Right cardiac atrium (tissue), 5 donors: ENCODE data around the gene CADPS2. TPM values are rescaled to one million over a fixed set of nuclear protein-coding genes. Genes with fewer than 3 reads are reported as not detected.

Source experiments
- ATAC-seq, 2 donors: fragments of 200-7000 bp; cut with Tn5 transposase; one replicate each; pipeline versions ENCODE4 v1.8.0 to v1.9.1; 2020; ENCODE audit warnings: moderate library complexity in 2 of 2, mild to moderate bottlenecking in 1 of 2
- DNase-seq, 3 donors: peaks; one replicate each; pipeline ENCODE4 v3.0.0-alpha.2; 2020
- H3K27ac ChIP-seq: one replicate; pipeline ENCODE4 v1.5.1; 2013; ENCODE audit warnings: mild to moderate bottlenecking, low read length, control low read depth, moderate library complexity
- H3K27me3 ChIP-seq: one replicate; pipeline ENCODE4 v1.6.1; 2013; ENCODE audit not compliant: control insufficient read depth, insufficient read depth
- H3K4me1 ChIP-seq: one replicate; pipeline ENCODE4 v1.6.1; 2013; ENCODE audit warnings: low read length; ENCODE audit not compliant: control insufficient read depth, insufficient read depth
- H3K4me3 ChIP-seq: one replicate; pipeline ENCODE4 v1.5.1; 2013; ENCODE audit warnings: low read length, control low read depth
- H3K9me3 ChIP-seq: one replicate; pipeline ENCODE4 v1.6.1; 2013; ENCODE audit warnings: low read length; ENCODE audit not compliant: control insufficient read depth
- WGBS: extraction: QIAGEN DNeasy Blood & Tissue Kit; methylation state at CpG from one replicate; pipeline ENCODE4 v1.1.7; 2013; 5-methylcytosine and 5-hydroxymethylcytosine counted together
- intact Hi-C, 4 donors: fragments of 100-400 bp; cut with DNase I; formaldehyde crosslinking; loops; one replicate each; pipeline versions ENCODE4 v1.11.0 to v1.14.0; 2022 to 2023
- polyA plus RNA-seq: library from polyadenylated mRNA; stranded (reverse); fragments of 200-250 nt; gene quantifications from one replicate; pipeline ENCODE4 v1.2.3, GENCODE V29; 2013
- total RNA-seq, 4 donors: library from RNA; stranded (reverse); fragmentation: NEBNext Ultra II Directional; extraction: Animal tissue kit (Norgen Biotek cat#: 25700); gene quantifications; one replicate each; pipeline ENCODE4 v1.2.1, GENCODE V29; 2021
- donor health status: healthy with polysubstance abuse.
- donor health status: DM: no; HTN: yes; CAD: no.
- donor health status: DM: no; HTN: no; CAD: no.
- donor health status: DM: no; HTN: yes; CAD: no; lungs with severe emphysema.
- donor health status: DM: yes; HTN: yes; CAD: no.

CADPS2 gene
- total and polyA plus RNA-seq, 5 donors, result 10.4 to 14.1 (median 11.5) TPM

DNA sequence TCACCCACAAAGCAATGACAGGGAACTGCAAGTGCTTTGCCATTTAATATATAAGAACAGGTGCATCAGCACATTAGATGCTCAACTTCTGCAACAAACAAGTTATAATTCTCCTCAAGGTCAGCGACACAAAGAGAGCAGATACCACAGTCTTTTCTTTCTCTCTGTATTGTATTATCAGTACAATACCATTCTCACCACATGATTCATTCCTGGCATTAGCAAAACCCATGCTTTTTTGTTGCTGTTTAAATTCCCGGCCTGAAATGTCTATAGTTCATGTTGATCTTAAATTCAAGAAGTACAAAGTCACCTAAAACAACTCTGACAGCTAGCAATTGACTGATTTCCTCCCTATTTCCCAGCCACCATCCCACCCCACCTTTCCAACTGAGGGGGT lies 469.9 kb downstream of the CADPS2 start:
- Histone ChIP-seq H3K9me3 (no peaks in the 10 kb centered on the region), H3K4me1 (no peaks in the 10 kb centered on the region), H3K27me3 (no peaks in the 10 kb centered on the region), H3K27ac (no peak overlapping the region), H3K4me3 (no peak overlapping the region)
- no peak for DNase-seq
- intact Hi-C loops, result no loop called here
- ATAC-seq, result no peak
- 79% methylated on average over 2 of the region's 2 CpGs for WGBS

DNA sequence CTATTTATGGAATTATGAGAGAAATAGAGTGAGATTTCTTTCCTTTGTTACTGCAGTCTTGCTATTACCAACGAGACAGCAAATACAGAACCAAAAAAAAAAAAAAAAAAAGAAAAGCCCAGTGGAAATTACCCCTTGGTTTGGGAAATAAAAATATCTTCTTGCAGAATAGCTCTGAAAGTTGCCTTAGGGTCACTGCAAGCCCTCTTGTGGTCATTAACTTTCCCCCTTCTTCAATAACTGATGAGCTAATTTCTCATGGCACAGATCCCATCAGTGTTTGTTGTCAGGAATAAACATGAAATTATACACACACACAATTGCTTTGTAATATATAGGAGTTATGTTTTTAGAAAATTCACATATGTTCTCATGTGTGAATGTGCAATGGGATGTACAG lies 470.8 kb downstream of the CADPS2 start:
- DNase-seq (no peak), ATAC-seq (no peak)
- Histone ChIP-seq H3K4me3 (no peak overlapping the region), H3K27me3 (no peaks in the 10 kb centered on the region), H3K27ac (no peak overlapping the region), H3K4me1 (no peaks in the 10 kb centered on the region), H3K9me3 (no peaks in the 10 kb centered on the region)
- 74% methylated on average over 1 of the region's 1 CpG for WGBS
- intact Hi-C loops, result no loop called here

DNA sequence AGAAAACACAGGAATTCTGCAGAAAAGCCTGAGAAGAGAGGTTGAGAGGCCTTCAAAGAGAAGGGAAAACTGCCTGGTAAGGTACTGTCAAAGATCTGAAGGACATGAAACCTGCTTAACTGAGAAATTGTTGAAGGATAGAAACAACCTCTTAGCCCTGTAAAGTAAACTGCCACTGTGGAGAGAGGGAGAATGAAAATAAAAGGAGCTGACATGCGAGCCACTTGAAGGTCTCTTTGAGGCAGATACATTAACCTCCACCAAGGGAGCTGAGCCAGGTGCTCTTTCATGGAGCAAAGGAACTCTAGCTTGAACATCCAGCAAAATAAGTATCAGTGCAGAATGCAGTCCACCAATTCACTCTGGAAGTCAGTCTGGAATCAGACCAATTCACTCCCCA lies 472.9 kb downstream of the CADPS2 start:
- DNase-seq, result no peak
- ATAC-seq, result no peak
- H3K4me3 ChIP-seq, result no peak overlapping the region
- H3K27me3 ChIP-seq, result no peaks in the 10 kb centered on the region
- 85% methylated on average over 1 of the region's 1 CpG for WGBS
- H3K4me1 ChIP-seq, result no peaks in the 10 kb centered on the region
- intact Hi-C loops, result no loop called here
- no peak overlapping the region for H3K27ac ChIP-seq
- H3K9me3 ChIP-seq, result no peaks in the 10 kb centered on the region

DNA sequence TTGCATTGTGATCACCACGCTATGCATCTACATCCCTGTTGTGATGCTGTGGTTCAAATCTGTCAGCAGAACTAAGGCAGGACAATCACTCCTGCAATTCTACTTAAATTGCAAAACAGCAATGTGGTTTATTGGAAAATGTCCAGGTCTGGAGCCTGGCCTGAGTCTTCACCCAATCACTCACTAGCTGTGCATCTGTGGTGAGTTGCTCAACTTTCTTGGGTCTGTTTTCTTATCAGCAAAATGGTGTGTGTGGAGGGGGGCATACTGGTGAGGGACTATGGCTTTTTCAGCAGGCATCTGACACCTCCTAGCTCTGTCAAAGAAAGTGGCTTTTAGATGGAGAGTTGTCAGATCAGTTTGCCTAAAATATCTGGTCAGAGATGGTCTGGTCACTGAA lies 473.4 kb downstream of the CADPS2 start:
- WGBS, result 63% methylated on average over 1 of the region's 1 CpG
- ATAC-seq, result peak; percentile 84 to 94
- no peaks in the 10 kb centered on the region for H3K4me1 ChIP-seq
- no peaks in the 10 kb centered on the region for H3K27me3 ChIP-seq
- H3K4me3 ChIP-seq, result no peak overlapping the region
- peak in 2 of 3 donors; percentile 20 to 50 for DNase-seq
- intact Hi-C loops, result no loop called here
- H3K9me3 ChIP-seq, result no peaks in the 10 kb centered on the region
- H3K27ac ChIP-seq, result no peak overlapping the region

DNA sequence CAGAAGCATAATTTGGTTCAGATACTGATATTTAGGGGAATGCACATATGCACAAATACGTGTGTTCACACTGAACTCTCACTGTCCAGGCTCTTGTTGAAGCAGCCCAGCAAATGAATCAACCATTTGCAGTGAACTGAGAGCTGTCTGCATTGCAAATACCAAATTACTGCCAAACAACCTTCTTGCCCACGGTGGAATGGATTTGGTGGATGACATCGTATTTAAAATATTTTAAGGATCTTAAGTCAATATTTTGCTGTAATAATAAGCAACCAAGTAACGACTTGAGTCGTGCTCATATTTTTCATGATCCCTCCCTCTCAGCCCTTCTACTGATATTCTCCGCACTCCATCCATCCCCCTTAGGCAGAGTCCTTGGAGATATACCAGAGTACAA lies 473.8 kb downstream of the CADPS2 start:
- no peak overlapping the region for H3K4me3 ChIP-seq
- intact Hi-C loops, result no loop called here
- whole genome bisulfite sequencing, result 62% methylated on average over 6 of the region's 6 CpGs
- no peak for ATAC-seq
- H3K27ac ChIP-seq, result no peak overlapping the region
- H3K9me3 ChIP-seq, result no peaks in the 10 kb centered on the region
- H3K27me3 ChIP-seq, result no peaks in the 10 kb centered on the region
- DNase-seq, result no peak
- H3K4me1 ChIP-seq, result no peaks in the 10 kb centered on the region

DNA sequence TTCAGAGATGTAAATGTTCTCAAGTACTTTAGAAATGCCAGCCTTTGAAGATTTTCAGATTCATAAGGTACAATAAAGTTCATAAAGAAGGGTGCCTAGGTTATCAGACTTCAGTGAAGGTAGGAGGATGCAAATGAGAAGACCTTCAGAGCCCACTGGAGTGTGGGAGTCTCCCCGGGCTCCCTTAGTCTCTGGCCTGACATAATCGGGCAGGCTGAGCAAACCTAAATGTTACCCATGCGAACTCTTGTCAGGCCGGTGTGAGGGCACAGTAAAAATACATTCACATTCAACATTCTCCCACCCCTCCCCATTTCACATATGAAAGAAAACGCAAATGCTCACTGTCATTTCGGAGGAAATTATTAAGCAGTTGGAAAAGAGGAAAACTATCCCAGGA lies 479.1 kb downstream of the CADPS2 start:
- no peaks in the 10 kb centered on the region for H3K9me3 ChIP-seq
- intact Hi-C loops, result no loop called here
- no peak overlapping the region for H3K27ac ChIP-seq
- no peaks in the 10 kb centered on the region for H3K27me3 ChIP-seq
- no peak overlapping the region for H3K4me3 ChIP-seq
- 76% methylated on average over 6 of the region's 6 CpGs for WGBS
- no peak for ATAC-seq
- H3K4me1 ChIP-seq, result no peaks in the 10 kb centered on the region
- no peak for DNase-seq

DNA sequence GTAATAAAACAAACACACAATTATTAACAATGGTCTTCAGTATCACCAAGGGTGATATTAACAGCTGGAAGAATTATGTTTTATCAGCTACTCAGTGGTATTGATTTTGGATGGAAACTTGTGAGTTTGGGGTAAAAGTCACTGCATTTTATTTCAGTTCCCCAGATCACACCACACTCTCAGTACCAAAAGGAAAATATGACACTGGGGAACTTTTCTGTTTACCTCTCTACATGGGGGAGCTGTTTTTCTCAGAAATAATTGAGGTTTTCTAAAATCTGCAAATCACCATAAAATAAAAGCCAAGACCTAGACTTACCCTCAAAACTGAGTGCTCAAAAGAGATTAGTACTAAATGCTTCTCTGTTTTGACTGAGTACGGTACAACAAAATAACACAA lies 483.1 kb downstream of the CADPS2 start:
- no peak for ATAC-seq
- Histone ChIP-seq H3K4me3 (no peak overlapping the region), H3K9me3 (no peaks in the 10 kb centered on the region), H3K27ac (no peak overlapping the region), H3K4me1 (no peaks in the 10 kb centered on the region), H3K27me3 (no peaks in the 10 kb centered on the region)
- DNase-seq, result no peak
- WGBS, result 94% methylated on average over 1 of the region's 1 CpG
- intact Hi-C loops, result no loop called here

DNA sequence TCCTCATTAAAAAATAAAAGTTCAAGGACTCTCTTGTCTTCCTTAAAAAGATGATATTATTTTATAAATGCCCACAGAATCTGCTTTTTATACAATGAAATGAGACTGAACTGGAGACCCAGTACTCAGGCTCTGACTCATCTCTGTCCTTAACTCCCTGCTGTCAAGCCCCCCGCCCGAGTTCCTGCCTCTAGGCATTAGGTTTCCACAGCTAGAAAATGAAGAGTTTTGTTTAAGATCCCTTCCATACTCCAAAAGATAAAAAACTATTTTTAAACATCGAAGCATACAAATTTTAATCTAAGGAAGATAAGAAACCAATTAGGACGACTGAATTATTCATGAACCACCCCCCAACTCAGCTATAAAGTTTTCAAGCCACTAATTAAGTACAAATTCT lies 484.0 kb downstream of the CADPS2 start:
- no peaks in the 10 kb centered on the region for H3K27me3 ChIP-seq
- ATAC-seq (no peak), DNase-seq (no peak)
- H3K4me1 ChIP-seq, result no peaks in the 10 kb centered on the region
- H3K4me3 ChIP-seq, result no peak overlapping the region
- 47% methylated on average over 4 of the region's 4 CpGs for WGBS
- H3K27ac ChIP-seq, result no peak overlapping the region
- intact Hi-C loops, result no loop called here
- H3K9me3 ChIP-seq, result no peaks in the 10 kb centered on the region

DNA sequence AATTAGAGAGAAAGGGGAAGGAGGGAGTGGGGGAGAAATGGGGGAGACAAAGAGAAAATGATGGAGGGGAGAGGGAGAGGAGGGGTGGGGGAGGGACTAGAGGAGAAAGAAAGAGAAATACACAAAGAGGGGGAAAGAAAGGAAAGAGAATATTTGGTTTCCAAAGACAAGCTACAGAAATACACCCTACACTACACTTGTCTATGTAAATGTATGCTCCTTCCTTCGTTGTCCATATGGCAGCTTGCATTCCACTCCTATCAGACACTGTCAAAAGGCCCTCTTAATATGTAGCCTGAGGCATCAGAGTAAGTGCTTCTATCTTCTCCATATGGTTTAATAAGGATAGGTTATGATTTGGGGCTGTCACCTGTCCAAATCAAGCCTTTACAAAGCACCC lies 488.9 kb downstream of the CADPS2 start:
- WGBS, result 44% methylated on average over 1 of the region's 1 CpG

DNA sequence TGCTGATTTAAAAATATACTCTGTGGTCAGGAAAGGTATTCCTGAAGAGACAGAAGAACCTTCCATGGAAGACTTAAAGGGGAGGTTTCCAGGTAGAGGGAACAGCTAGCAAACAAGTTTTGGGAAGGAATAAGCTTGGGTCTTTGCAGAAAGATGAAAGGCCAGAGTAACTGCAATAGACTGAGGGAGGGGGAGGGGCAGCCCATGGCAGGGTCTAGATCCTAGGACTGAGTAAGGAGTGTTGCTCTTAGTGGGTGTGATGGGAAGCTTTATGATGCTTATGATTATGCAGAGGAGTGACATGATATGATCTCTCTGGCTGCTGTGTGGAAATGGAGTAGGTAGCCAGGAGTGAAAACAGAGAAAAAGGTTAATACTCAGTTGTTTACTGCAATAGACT lies 491.7 kb downstream of the CADPS2 start:
- no peaks in the 10 kb centered on the region for H3K27me3 ChIP-seq
- DNase-seq (no peak), ATAC-seq (no peak)
- intact Hi-C loops, result no loop called here
- no peaks in the 10 kb centered on the region for H3K4me1 ChIP-seq
- H3K27ac ChIP-seq, result no peak overlapping the region
- H3K4me3 ChIP-seq, result no peak overlapping the region
- no peaks in the 10 kb centered on the region for H3K9me3 ChIP-seq

More for the DNA sequence above, 488.9 kb downstream of the CADPS2 start:
- ATAC-seq (no peak), DNase-seq (no peak)
- Histone ChIP-seq H3K27ac (no peak overlapping the region), H3K4me1 (no peaks in the 10 kb centered on the region), H3K9me3 (no peaks in the 10 kb centered on the region), H3K4me3 (no peak overlapping the region), H3K27me3 (no peaks in the 10 kb centered on the region)
- intact Hi-C loops, result no loop called here

DNA sequence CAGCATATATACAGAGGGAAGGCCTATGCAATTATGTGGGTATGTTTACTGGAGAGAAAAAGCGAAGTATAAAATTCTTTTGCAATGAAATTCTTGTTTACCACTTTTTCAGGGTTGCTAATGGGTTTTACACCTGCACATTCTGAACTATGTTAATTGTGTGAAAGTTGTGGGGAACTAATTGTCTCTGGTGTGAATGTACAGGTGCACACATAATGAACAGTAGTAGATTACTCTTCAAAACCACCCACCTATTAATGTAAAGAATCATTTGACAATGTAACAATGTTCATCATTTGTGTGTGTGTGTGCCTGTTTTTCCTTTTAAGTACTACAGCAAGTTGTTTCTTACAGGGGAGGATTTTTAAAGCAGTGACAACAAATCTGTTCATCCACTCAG lies 501.7 kb downstream of the CADPS2 start:
- Histone ChIP-seq H3K4me1 (no peaks in the 10 kb centered on the region), H3K4me3 (no peak overlapping the region), H3K27me3 (no peaks in the 10 kb centered on the region), H3K9me3 (no peaks in the 10 kb centered on the region), H3K27ac (no peak overlapping the region)
- intact Hi-C loops, result no loop called here
- no peak for ATAC-seq
- 91% methylated on average over 1 of the region's 1 CpG for WGBS
- DNase-seq, result no peak

DNA sequence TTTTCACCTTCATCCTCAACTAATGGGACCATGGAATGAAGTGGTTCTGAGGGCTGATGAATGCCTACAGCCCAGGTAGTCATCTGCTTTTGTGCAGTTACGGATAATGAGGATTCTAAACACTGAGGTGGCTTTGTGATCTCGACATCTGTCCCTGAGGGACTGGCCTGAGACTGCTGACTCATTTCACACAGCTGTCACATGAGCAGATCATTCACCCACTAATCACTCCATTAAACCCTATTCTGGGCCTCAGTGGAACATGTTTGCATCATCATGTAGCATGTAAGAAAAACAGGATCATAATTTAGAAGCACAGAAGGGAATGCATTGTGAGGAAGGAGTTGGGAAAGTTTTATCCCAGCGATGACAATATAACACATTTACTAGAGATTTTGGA lies 502.3 kb downstream of the CADPS2 start:
- no peak for DNase-seq
- no peaks in the 10 kb centered on the region for H3K27me3 ChIP-seq
- no peak overlapping the region for H3K27ac ChIP-seq
- intact Hi-C loops, result no loop called here
- no peaks in the 10 kb centered on the region for H3K9me3 ChIP-seq
- ATAC-seq, result no peak
- H3K4me3 ChIP-seq, result no peak overlapping the region
- WGBS, result 84% methylated on average over 3 of the region's 3 CpGs
- no peaks in the 10 kb centered on the region for H3K4me1 ChIP-seq
